Loucy (cell line): Measurements from ENCODE around the gene SKIC2.

Experiments used
- H2AFZ ChIP-seq: fragments of 200-600 bp; sonication (generic); 2 replicates; pipeline ENCODE4 v1.6.0; 2016; ENCODE audit warnings: antibody characterized with exemption, mild to moderate bottlenecking, low read length, moderate library complexity
- H3F3A ChIP-seq: fragments of 200-600 bp; 2 replicates; pipeline ENCODE4 v1.6.0; 2016; ENCODE audit warnings: antibody characterized with exemption, low read depth, mild to moderate bottlenecking
- H3K27me3 ChIP-seq: fragments of 200-600 bp; sonication (generic); 2 replicates; pipeline ENCODE4 v1.6.1; 2014; ENCODE audit warnings: low read length, mild to moderate bottlenecking; ENCODE audit not compliant: insufficient read depth, poor library complexity, severe bottlenecking
- H3K36me3 ChIP-seq: fragments of 200-600 bp; sonication (generic); 2 replicates; pipeline ENCODE4 v1.6.1; 2016; ENCODE audit warnings: low read length; ENCODE audit not compliant: insufficient read depth
- H3K4me1 ChIP-seq: fragments of 200-600 bp; sonication (generic); 2 replicates; pipeline ENCODE4 v1.5.1; 2014; ENCODE audit warnings: low read length, mild to moderate bottlenecking; ENCODE audit not compliant: insufficient read depth, poor library complexity, severe bottlenecking
- H3K4me2 ChIP-seq: fragments of 200-600 bp; sonication (generic); 2 replicates; pipeline ENCODE4 v1.6.0; 2014; ENCODE audit warnings: antibody characterized with exemption, low read length, low read depth, mild to moderate bottlenecking; ENCODE audit not compliant: poor library complexity, severe bottlenecking
- H3K4me3 ChIP-seq: fragments of 200-600 bp; sonication (generic); 2 replicates; pipeline ENCODE4 v1.5.1; 2014; ENCODE audit warnings: low read length, mild to moderate bottlenecking, mixed read lengths; ENCODE audit not compliant: poor library complexity, severe bottlenecking
- H3K79me2 ChIP-seq: fragments of 200-600 bp; sonication (generic); 2 replicates; pipeline ENCODE4 v1.6.1; 2014; ENCODE audit warnings: low read length; ENCODE audit not compliant: insufficient read depth
- H3K9ac ChIP-seq: fragments of 200-600 bp; sonication (generic); 2 replicates; pipeline ENCODE4 v1.6.0; 2014; ENCODE audit warnings: mild to moderate bottlenecking, low read depth, low read length, moderate library complexity; ENCODE audit not compliant: poor library complexity, severe bottlenecking
- H3K9me2 ChIP-seq: fragments of 200-600 bp; sonication (generic); replicated peaks from 2 replicates; pipeline ENCODE4 v1.6.1; 2016; ENCODE audit warnings: low read depth, low read length, mixed read lengths
- H3K9me3 ChIP-seq: fragments of 200-600 bp; sonication (generic); 2 replicates; pipeline ENCODE4 v1.6.1; 2014; ENCODE audit warnings: mild to moderate bottlenecking, antibody characterized with exemption, low read length, low read depth; ENCODE audit not compliant: insufficient read depth
- H4K20me1 ChIP-seq: fragments of 200-600 bp; sonication (generic); 2 replicates; pipeline ENCODE4 v1.6.0; 2014; ENCODE audit warnings: antibody characterized with exemption, low read length, mild to moderate bottlenecking; ENCODE audit not compliant: insufficient read depth, poor library complexity, severe bottlenecking
- EZH2phosphoT487 ChIP-seq: fragments of 200-600 bp; IDR thresholded peaks from 2 replicates; pipeline ENCODE4 v1.6.1; 2018; ENCODE audit warnings: antibody characterized with exemption, mild to moderate bottlenecking, moderate library complexity, borderline replicate concordance
- TF ChIP-seq, protein P1 (sequence below): fragments of 200-600 bp; sonication (generic); conservative IDR thresholded peaks from 2 replicates; pipeline ENCODE4 v1.5.1; 2014; ENCODE audit warnings: mild to moderate bottlenecking, antibody characterized with exemption, low read length

The SKIC2 gene

DNA sequence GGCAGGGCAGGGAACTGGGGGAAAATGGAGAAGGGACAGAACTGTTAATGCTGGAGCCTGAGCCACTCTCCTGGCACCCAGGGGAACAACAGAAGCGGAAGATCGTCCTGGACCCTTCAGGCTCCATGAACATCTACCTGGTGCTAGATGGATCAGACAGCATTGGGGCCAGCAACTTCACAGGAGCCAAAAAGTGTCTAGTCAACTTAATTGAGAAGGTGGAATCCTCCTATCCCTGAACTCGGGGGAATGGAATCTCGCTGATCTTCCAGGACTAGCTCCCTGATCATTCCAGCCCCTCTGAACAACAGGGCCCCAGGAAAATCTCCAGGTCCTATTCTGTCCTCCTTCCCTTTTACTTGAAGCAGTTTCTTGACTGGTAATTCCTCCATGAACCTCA, 11.1 kb upstream of the SKIC2 start:
- Histone ChIP-seq H3K36me3 (peaks cover 9% of the 10 kb centered on the region; the same call in 1 of the 2 replicates), H3K9me3 (no peaks in the 10 kb centered on the region), H3K9me2 (no peaks in the 10 kb centered on the region), H3K4me3 (no peak overlapping the region), H4K20me1 (no peaks in the 10 kb centered on the region), H2AFZ (no peak overlapping the region), H3K79me2 (no peaks in the 10 kb centered on the region), H3K9ac (no peak overlapping the region), H3K4me2 (no peak overlapping the region), H3F3A (no peaks in the 10 kb centered on the region), H3K27me3 (no peaks in the 10 kb centered on the region), H3K4me1 (no peaks in the 10 kb centered on the region)
- TF ChIP-seq, protein P1, sequence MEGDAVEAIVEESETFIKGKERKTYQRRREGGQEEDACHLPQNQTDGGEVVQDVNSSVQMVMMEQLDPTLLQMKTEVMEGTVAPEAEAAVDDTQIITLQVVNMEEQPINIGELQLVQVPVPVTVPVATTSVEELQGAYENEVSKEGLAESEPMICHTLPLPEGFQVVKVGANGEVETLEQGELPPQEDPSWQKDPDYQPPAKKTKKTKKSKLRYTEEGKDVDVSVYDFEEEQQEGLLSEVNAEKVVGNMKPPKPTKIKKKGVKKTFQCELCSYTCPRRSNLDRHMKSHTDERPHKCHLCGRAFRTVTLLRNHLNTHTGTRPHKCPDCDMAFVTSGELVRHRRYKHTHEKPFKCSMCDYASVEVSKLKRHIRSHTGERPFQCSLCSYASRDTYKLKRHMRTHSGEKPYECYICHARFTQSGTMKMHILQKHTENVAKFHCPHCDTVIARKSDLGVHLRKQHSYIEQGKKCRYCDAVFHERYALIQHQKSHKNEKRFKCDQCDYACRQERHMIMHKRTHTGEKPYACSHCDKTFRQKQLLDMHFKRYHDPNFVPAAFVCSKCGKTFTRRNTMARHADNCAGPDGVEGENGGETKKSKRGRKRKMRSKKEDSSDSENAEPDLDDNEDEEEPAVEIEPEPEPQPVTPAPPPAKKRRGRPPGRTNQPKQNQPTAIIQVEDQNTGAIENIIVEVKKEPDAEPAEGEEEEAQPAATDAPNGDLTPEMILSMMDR: no peak
- TF ChIP-seq EZH2phosphoT487: no peak

DNA sequence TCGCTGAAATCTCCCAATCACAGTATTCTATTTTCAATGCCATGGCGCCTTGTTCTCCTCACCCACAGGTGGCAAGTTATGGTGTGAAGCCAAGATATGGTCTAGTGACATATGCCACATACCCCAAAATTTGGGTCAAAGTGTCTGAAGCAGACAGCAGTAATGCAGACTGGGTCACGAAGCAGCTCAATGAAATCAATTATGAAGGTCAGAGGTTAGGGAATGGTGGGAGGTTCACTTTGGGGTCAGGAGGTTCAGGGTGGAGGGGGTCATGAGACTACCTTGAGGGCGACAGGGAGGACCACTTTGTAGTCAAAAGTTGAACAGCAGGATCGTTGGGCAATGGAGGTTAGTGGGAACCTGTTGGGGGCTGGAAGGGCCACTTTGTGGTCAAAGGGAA, 10.7 kb upstream of the SKIC2 start:
- Histone ChIP-seq H3K9me2 (no peaks in the 10 kb centered on the region), H3K79me2 (no peaks in the 10 kb centered on the region), H4K20me1 (no peaks in the 10 kb centered on the region), H3K4me2 (no peak overlapping the region), H3K36me3 (peaks cover 13% of the 10 kb centered on the region; the same call in 1 of the 2 replicates), H3K27me3 (no peaks in the 10 kb centered on the region), H2AFZ (no peak overlapping the region), H3K4me3 (no peak overlapping the region), H3K9ac (no peak overlapping the region), H3K4me1 (no peaks in the 10 kb centered on the region), H3K9me3 (no peaks in the 10 kb centered on the region), H3F3A (no peaks in the 10 kb centered on the region)
- TF ChIP-seq, protein P1: no peak
- TF ChIP-seq EZH2phosphoT487: no peak

DNA sequence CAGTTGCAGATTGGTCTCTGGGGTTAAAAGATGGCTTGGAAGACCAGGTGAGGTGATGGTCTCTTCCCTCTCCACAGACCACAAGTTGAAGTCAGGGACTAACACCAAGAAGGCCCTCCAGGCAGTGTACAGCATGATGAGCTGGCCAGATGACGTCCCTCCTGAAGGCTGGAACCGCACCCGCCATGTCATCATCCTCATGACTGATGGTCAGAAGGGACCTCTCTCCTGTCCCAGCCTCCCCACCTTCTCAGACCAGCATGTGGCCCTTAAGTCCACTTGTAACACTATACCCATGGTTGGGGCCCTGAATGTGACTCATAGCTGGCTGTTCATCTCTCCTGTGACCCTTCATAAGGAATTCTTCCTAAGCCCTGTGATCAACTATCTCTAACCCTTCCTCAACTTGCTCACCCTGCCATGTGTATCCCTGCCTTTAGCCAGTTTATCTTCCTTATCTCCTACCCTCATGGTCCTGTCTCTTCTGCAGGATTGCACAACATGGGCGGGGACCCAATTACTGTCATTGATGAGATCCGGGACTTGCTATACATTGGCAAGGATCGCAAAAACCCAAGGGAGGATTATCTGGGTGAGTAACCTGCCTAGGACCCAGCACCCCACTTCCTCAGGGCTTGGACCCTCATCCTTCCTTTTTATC, 10.1 kb upstream of the SKIC2 start:
- Histone ChIP-seq H2AFZ (no peak overlapping the region), H3K27me3 (no peaks in the 10 kb centered on the region), H3K9ac (no peak overlapping the region), H3F3A (no peaks in the 10 kb centered on the region), H3K4me3 (no peak overlapping the region), H4K20me1 (no peaks in the 10 kb centered on the region), H3K36me3 (peaks cover 19% of the 10 kb centered on the region; the same call in 1 of the 2 replicates), H3K9me3 (no peaks in the 10 kb centered on the region), H3K9me2 (no peaks in the 10 kb centered on the region), H3K79me2 (no peaks in the 10 kb centered on the region), H3K4me1 (no peaks in the 10 kb centered on the region), H3K4me2 (no peak overlapping the region)
- TF ChIP-seq, protein P1: no peak
- no peak for TF ChIP-seq EZH2phosphoT487
